ENCODE data around the gene DERA.

DERA gene

GRCh38 chr12:16072678-16073077 is 161.5 kb downstream of the DERA start:
- ChIA-PET POLR2A (no interaction called here), CTCF (no interaction called here)
- no peak for DNase-seq (ENCODE audit: low read depth, low spot score)
- TF ChIP-seq, protein P1, sequence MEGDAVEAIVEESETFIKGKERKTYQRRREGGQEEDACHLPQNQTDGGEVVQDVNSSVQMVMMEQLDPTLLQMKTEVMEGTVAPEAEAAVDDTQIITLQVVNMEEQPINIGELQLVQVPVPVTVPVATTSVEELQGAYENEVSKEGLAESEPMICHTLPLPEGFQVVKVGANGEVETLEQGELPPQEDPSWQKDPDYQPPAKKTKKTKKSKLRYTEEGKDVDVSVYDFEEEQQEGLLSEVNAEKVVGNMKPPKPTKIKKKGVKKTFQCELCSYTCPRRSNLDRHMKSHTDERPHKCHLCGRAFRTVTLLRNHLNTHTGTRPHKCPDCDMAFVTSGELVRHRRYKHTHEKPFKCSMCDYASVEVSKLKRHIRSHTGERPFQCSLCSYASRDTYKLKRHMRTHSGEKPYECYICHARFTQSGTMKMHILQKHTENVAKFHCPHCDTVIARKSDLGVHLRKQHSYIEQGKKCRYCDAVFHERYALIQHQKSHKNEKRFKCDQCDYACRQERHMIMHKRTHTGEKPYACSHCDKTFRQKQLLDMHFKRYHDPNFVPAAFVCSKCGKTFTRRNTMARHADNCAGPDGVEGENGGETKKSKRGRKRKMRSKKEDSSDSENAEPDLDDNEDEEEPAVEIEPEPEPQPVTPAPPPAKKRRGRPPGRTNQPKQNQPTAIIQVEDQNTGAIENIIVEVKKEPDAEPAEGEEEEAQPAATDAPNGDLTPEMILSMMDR (IDR thresholded peaks at IDR 0.05; ENCODE audit: insufficient read depth, low read length, missing control alignments): no peak
- H3K4me3 ChIP-seq (ENCODE audit: low read depth, low read length): no peak overlapping the region

- DNase-seq (ENCODE audit: low read depth, low spot score): no peak
- ChIA-PET POLR2A (no interaction called here), CTCF (no interaction called here)
- TF ChIP-seq, protein P1 (IDR thresholded peaks at IDR 0.05; ENCODE audit: insufficient read depth, low read length, missing control alignments): no peak
- no peak overlapping the region for H3K4me3 ChIP-seq (ENCODE audit: low read depth, low read length)
These were observed 163.8 kb downstream of the DERA start for GRCh38 chr12:16074894-16075293.

- TF ChIP-seq, protein P1 (IDR thresholded peaks at IDR 0.05; ENCODE audit: insufficient read depth, low read length, missing control alignments): no peak
- DNase-seq (ENCODE audit: low read depth, low spot score): no peak
- ChIA-PET POLR2A (no interaction called here), CTCF (interaction anchor here (1.2 to 1.7 kb wide), 2 partner anchors 285 to 1916 kb away, joined by 3 to 5 read pairs; no protein-coding TSS in a partner anchor)
- no peak overlapping the region for H3K4me3 ChIP-seq (ENCODE audit: low read depth, low read length)
These were observed 164.8 kb downstream of the DERA start for GRCh38 chr12:16075887-16076286.

DNA sequence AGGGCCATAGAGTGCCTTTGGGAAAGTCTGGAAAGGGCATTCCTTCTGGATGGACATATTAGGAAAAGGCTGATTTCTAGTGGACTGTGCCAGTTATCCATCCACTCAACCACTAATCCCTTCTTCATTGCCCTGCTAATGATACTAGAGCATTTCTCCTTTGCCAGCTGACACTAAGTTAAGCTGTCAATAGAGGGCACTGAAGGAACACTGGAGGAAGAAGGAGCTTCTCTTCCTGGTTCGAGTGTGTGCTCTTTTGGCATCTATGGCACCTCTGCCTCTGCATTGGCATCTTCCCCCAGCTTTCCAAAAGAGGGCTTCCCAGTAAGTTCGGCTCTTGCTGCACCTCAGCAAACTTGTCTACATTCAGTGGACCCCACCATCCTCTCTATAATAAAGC is 165.4 kb downstream of the DERA start:
- H3K4me3 ChIP-seq (ENCODE audit: low read depth, low read length): no peak overlapping the region
- CTCF ChIA-PET: interaction anchor here (1.2 to 1.7 kb wide), 2 partner anchors 284 to 1915 kb away, joined by 3 to 5 read pairs; no protein-coding TSS in a partner anchor
- TF ChIP-seq, protein P1 (IDR thresholded peaks at IDR 0.05; ENCODE audit: insufficient read depth, low read length, missing control alignments): peak; percentile 36
- no peak for DNase-seq (ENCODE audit: low read depth, low spot score)
- POLR2A ChIA-PET: no interaction called here

DNA sequence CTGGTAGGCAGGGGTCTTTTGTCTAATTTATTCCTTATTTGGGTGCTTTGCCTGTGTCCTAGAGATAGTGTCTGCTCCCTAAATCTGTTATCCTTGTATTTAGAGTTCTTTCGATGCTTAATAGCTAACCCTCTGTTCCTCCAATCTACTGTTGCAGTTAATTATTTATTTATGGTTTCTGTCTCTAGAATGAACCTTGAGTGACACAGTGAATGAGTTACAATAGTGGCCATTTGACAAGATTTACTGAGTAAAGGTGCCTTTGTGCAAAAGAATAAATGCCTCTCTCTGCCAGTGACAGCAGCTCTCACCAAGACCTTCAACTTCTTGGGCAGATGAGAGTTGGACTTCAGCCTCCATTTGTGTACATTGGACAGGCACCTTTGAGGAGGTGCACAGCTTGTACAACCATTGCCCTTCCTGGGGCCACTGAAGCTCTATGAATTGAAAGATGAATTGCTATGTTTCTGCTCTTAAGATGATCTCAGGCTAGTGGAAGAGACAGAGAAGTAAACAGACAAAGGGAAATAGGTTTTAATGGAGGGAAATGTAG is 165.9 kb downstream of the DERA start:
- ChIA-PET POLR2A (no interaction called here), CTCF (interaction anchor here (1.2 to 1.7 kb wide), 2 partner anchors 283 to 1915 kb away, joined by 3 to 5 read pairs; no protein-coding TSS in a partner anchor)
- H3K4me3 ChIP-seq (ENCODE audit: low read depth, low read length): no peak overlapping the region
- DNase-seq (ENCODE audit: low read depth, low spot score): no peak
- TF ChIP-seq, protein P1 (IDR thresholded peaks at IDR 0.05; ENCODE audit: insufficient read depth, low read length, missing control alignments): no peak

- no peak overlapping the region for H3K4me3 ChIP-seq (ENCODE audit: low read depth, low read length)
- ChIA-PET CTCF (no interaction called here), POLR2A (no interaction called here)
- no peak for DNase-seq (ENCODE audit: low read depth, low spot score)
- TF ChIP-seq, protein P1 (IDR thresholded peaks at IDR 0.05; ENCODE audit: insufficient read depth, low read length, missing control alignments): no peak
These were observed 175.3 kb downstream of the DERA start for GRCh38 chr12:16086462-16086861.

Measured in AG04449 (cell line).